Smooth muscle cell (in vitro differentiated cells): Measurements from ENCODE around the gene RC3H2. TPM values are rescaled to one million over a fixed set of nuclear protein-coding genes. Genes with fewer than 3 reads are reported as not detected.
A peak's percentile ranks its signal among the peaks of the same experiment; 100 is the strongest.
"Not testable (repeated sequence)": the region's sequence is repeated elsewhere in the genome, so short reads cannot be mapped to it uniquely, and the experiment has no call there.

Experiments used
- DNase-seq: peaks from one replicate; lab custom pipeline; 2025; ENCODE audit not compliant: unreplicated experiment; lab: John Stamatoyannopoulos, UW
- H2AFZ ChIP-seq: fragments of 200-600 bp; sonication (generic); 2 replicates; pipeline ENCODE4 v1.6.0; 2016; ENCODE audit warnings: antibody characterized with exemption, low read depth, mild to moderate bottlenecking
- H3F3A ChIP-seq: fragments of 200-600 bp; sonication (generic); 2 replicates; pipeline ENCODE4 v1.6.0; 2017; ENCODE audit warnings: antibody characterized with exemption, low read depth
- H3K27ac ChIP-seq: fragments of 200-600 bp; sonication (generic); 2 replicates; pipeline ENCODE4 v1.5.1; 2016; ENCODE audit warnings: low read depth, mild to moderate bottlenecking
- H3K27me3 ChIP-seq: fragments of 200-600 bp; sonication (generic); 2 replicates; pipeline ENCODE4 v1.6.1; 2016; ENCODE audit warnings: low read depth, mild to moderate bottlenecking
- H3K36me3 ChIP-seq: fragments of 200-600 bp; sonication (generic); 2 replicates; pipeline ENCODE4 v1.5.1; 2016; ENCODE audit warnings: low read depth
- H3K4me1 ChIP-seq: fragments of 200-600 bp; sonication (generic); 2 replicates; pipeline ENCODE4 v1.5.1; 2016; ENCODE audit warnings: low read depth
- H3K4me2 ChIP-seq: fragments of 200-600 bp; sonication (generic); 2 replicates; pipeline ENCODE4 v1.6.0; 2016; ENCODE audit warnings: mild to moderate bottlenecking
- H3K4me3 ChIP-seq: fragments of 200-600 bp; sonication (generic); 2 replicates; pipeline ENCODE4 v1.5.1; 2016; ENCODE audit warnings: mild to moderate bottlenecking
- H3K79me2 ChIP-seq: fragments of 200-600 bp; sonication (generic); 2 replicates; pipeline ENCODE4 v1.6.0; 2016; ENCODE audit warnings: low read depth, mild to moderate bottlenecking
- H3K9ac ChIP-seq: fragments of 200-600 bp; sonication (generic); 2 replicates; pipeline ENCODE4 v1.6.0; 2016; ENCODE audit warnings: low read depth
- H3K9me3 ChIP-seq: fragments of 200-600 bp; sonication (generic); replicated peaks from 2 replicates; pipeline ENCODE4 v1.5.1; 2016; ENCODE audit warnings: low read depth
- H4K20me1 ChIP-seq: fragments of 200-600 bp; sonication (generic); 2 replicates; pipeline ENCODE4 v1.6.0; 2016; ENCODE audit warnings: low read depth
- WGBS: methylation state at CpG from one replicate; pipeline ENCODE4 v1.1.7; 2016; ENCODE audit warnings: low lambda C conversion rate; 5-methylcytosine and 5-hydroxymethylcytosine counted together
- polyA plus RNA-seq: library from polyadenylated mRNA; unstranded; fragments of >200 nt; fragmentation: Nextera tagmentation; extraction: Ambion mirVana; gene quantifications from 2 replicates; pipeline ENCODE4 v1.2.1, GENCODE V29; 2016
- total RNA-seq: library from RNA; depleted of rRNA; stranded (reverse); fragments of >200 nt; gene quantifications from 2 replicates; pipeline ENCODE4 v1.2.3, GENCODE V29; 2014
- TF ChIP-seq, protein P1 (sequence below): fragments of 200-600 bp; sonication (generic); IDR thresholded peaks from 2 replicates; pipeline ENCODE4 v1.5.1; 2017; ENCODE audit warnings: borderline replicate concordance, mild to moderate bottlenecking, antibody characterized with exemption; ENCODE audit not compliant: insufficient read depth, poor library complexity, severe bottlenecking

Gene RC3H2
- total and polyA plus RNA-seq, 2 experiments from 2014 or later, result 15.3 to 44.7 TPM

DNA sequence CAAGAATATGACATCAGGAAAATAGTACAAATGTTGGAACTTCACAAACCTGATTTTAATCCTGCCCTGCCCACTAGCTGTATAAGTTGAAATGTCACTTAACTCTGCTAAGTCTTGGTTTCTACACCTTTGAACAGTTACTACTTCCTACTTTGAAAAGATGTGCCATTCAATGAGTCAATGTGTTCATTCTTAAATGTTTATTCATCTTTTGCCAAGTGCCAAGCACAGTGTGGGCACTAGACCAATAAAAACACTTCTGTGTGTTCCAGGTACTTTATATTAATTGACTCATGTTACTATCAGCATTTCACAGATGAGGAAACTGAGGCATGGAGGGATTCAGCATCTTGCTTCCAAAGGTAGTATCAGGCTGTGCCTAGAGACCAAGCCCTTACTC, 89.6 kb downstream of the RC3H2 start:
- H3F3A ChIP-seq, result no peaks in the 10 kb centered on the region
- TF ChIP-seq, protein P1, sequence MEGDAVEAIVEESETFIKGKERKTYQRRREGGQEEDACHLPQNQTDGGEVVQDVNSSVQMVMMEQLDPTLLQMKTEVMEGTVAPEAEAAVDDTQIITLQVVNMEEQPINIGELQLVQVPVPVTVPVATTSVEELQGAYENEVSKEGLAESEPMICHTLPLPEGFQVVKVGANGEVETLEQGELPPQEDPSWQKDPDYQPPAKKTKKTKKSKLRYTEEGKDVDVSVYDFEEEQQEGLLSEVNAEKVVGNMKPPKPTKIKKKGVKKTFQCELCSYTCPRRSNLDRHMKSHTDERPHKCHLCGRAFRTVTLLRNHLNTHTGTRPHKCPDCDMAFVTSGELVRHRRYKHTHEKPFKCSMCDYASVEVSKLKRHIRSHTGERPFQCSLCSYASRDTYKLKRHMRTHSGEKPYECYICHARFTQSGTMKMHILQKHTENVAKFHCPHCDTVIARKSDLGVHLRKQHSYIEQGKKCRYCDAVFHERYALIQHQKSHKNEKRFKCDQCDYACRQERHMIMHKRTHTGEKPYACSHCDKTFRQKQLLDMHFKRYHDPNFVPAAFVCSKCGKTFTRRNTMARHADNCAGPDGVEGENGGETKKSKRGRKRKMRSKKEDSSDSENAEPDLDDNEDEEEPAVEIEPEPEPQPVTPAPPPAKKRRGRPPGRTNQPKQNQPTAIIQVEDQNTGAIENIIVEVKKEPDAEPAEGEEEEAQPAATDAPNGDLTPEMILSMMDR, result no peak
- no peak overlapping the region for H3K9ac ChIP-seq
- H3K4me1 ChIP-seq, result no peaks in the 10 kb centered on the region
- no peak overlapping the region for H2AFZ ChIP-seq
- H3K27ac ChIP-seq, result no peak overlapping the region
- H3K4me2 ChIP-seq, result no peak overlapping the region
- H3K9me3 ChIP-seq, result no peaks in the 10 kb centered on the region
- H3K27me3 ChIP-seq, result no peaks in the 10 kb centered on the region
- peaks cover 12% of the 10 kb centered on the region for H4K20me1 ChIP-seq
- H3K4me3 ChIP-seq, result no peak overlapping the region
- peaks cover 12% of the 10 kb centered on the region for H3K36me3 ChIP-seq
- no peaks in the 10 kb centered on the region for H3K79me2 ChIP-seq
- no peak for DNase-seq

DNA sequence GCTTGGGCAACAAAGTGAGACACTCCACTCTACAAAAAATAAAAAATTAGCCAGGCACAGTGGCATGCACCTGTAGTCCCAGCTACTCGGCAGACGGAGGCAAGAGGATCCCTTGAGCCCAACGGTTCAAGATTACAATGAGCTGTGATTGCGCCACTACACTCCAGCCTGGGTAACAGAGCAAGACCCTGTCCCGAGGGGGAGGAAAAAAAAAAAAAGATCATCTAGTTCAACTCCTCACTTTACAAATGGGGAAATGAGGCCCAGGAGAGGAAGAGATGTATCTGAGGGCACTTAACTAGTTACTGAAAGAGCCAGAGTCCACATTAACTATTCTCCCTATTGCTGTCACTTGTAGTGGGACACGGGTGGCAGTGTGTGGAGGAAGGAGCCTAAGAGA, 90.6 kb downstream of the RC3H2 start:
- TF ChIP-seq, protein P1, result no peak
- DNase-seq, result no peak
- H2AFZ ChIP-seq, result no peak overlapping the region
- H3K4me2 ChIP-seq, result no peak overlapping the region
- 90% methylated on average over 6 of the region's 6 CpGs for WGBS
- no peak overlapping the region for H3K9ac ChIP-seq
- H3K4me1 ChIP-seq, result no peaks in the 10 kb centered on the region
- H3K4me3 ChIP-seq, result no peak overlapping the region
- H3K9me3 ChIP-seq, result no peaks in the 10 kb centered on the region
- H3K36me3 ChIP-seq, result peaks cover 2% of the 10 kb centered on the region
- no peaks in the 10 kb centered on the region for H3F3A ChIP-seq
- peaks cover 3% of the 10 kb centered on the region for H4K20me1 ChIP-seq
- no peaks in the 10 kb centered on the region for H3K79me2 ChIP-seq
- no peaks in the 10 kb centered on the region for H3K27me3 ChIP-seq
- H3K27ac ChIP-seq, result no peak overlapping the region

DNA sequence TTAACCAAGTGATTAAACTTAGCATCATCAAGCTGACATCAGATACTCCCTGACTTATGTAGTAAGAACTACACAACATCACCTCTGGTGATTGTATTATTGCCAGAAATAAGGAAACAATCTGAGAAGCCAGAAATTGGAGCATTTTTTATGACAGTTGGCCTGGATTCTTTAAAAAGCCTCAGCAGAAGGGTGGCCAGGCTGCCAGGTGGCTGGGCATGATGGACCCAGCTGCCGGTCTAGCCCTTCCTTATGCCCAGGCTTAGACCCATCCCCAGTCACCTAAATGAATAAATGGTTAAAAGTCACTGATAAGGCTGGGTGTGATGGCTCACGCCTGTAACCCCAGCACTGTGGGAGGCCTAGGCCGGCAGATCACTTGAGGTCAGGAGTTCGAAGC, 92.4 kb downstream of the RC3H2 start:
- Histone ChIP-seq H2AFZ (no peak overlapping the region), H3K9me3 (no peaks in the 10 kb centered on the region), H3K4me1 (no peaks in the 10 kb centered on the region), H3K4me3 (no peak overlapping the region), H3K27me3 (no peaks in the 10 kb centered on the region), H3K9ac (no peak overlapping the region), H3K79me2 (no peaks in the 10 kb centered on the region), H3K36me3 (no peaks in the 10 kb centered on the region), H3F3A (no peaks in the 10 kb centered on the region), H3K27ac (no peak overlapping the region), H3K4me2 (no peak overlapping the region), H4K20me1 (no peaks in the 10 kb centered on the region)
- WGBS, result 82% methylated on average over 4 of the region's 4 CpGs
- TF ChIP-seq, protein P1, result no peak
- no peak for DNase-seq

DNA sequence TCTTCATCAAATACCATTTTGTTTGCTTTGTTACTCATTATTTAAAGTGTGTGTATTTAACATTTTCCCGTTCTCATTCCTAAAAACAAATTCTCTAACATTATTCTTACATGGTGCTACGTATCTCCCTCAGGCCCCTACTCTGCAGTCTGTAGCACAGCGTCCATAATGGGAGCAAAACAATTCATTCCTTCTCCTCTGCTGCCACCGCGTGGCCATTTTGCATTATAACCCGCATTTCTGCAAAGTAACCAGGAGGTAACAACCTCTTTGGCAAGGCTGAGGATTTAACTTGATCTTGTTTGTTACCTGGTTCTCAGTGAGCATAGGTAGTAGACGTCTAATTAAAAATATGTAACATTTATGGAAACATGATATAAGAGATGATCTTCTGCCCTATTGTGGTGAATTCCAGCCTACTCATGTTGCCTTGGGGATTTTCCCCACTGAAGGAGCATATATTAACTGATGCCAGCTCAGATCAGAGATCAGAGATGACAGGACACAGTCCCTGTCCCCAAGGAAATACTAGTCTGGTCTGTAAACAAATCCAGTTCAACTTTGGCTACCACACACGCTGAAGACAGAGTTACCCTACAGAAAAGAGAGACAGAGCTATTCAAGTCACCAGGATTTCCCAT, 94.7 kb downstream of the RC3H2 start:
- TF ChIP-seq, protein P1, result peak; percentile 73
- H3K4me1 ChIP-seq, result no peaks in the 10 kb centered on the region
- H3K36me3 ChIP-seq, result no peaks in the 10 kb centered on the region
- H3K4me3 ChIP-seq, result no peak overlapping the region
- no peaks in the 10 kb centered on the region for H3F3A ChIP-seq
- DNase-seq, result peak; percentile 3
- H2AFZ ChIP-seq, result no peak overlapping the region
- H3K9me3 ChIP-seq, result no peaks in the 10 kb centered on the region
- no peak overlapping the region for H3K4me2 ChIP-seq
- no peaks in the 10 kb centered on the region for H3K79me2 ChIP-seq
- no peak overlapping the region for H3K27ac ChIP-seq
- no peaks in the 10 kb centered on the region for H4K20me1 ChIP-seq
- no peak overlapping the region for H3K9ac ChIP-seq
- WGBS, result 4% methylated on average over 8 of the region's 8 CpGs
- no peaks in the 10 kb centered on the region for H3K27me3 ChIP-seq

DNA sequence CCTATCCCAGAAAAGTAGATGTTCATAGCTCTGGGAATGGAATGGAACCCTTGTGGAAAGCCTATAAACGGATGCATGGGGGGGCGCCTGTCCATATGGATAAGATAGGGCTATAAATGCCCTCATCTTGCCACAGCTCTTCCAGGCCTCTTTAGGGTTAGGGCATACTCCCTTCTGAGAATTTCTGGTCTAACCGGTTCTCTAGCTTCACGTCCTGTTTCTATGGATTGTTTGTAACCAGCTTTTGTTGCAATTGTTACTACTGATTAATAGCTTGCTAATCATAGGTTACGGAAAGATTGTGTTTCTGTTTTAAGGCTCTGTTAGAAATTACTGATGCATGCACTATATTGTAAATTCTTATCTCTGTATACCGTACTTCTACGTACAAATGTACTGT, 95.9 kb downstream of the RC3H2 start:
- not testable (repeated sequence) for H3K4me3 ChIP-seq, H3K4me2 ChIP-seq, H3F3A ChIP-seq, H3K4me1 ChIP-seq, H2AFZ ChIP-seq, H3K27me3 ChIP-seq, H3K27ac ChIP-seq, H3K9ac ChIP-seq, H3K79me2 ChIP-seq, H4K20me1 ChIP-seq, DNase-seq, H3K36me3 ChIP-seq, H3K9me3 ChIP-seq
- 67% methylated on average over 7 of the region's 7 CpGs for whole genome bisulfite sequencing
